Measurements from ENCODE around the gene CABLES2.

The CABLES2 gene

GRCh38 chr20:62430311-62430853 is 23.3 kb upstream of the CABLES2 start:
- TF ChIP-seq RAD21 (IDR thresholded peaks at IDR 0.05; ENCODE audit: low read depth) (no peak), FOXM1 (IDR thresholded peaks at IDR 0.05; ENCODE audit: borderline replicate concordance, low read depth) (no peak), MAX (IDR thresholded peaks at IDR 0.05) (no peak), EP300 (IDR thresholded peaks at IDR 0.05; ENCODE audit: borderline replicate concordance) (no peak), YY1 (IDR thresholded peaks at IDR 0.05; ENCODE audit: low read depth) (no peak), CREB1 (IDR thresholded peaks at IDR 0.05; ENCODE audit: low read depth) (no peak), ZBTB7A (IDR thresholded peaks at IDR 0.05; ENCODE audit: low read depth) (no peak), REST (IDR thresholded peaks at IDR 0.05; ENCODE audit: low read depth) (no peak), TEAD4 (IDR thresholded peaks at IDR 0.05) (no peak), CEBPB (IDR thresholded peaks at IDR 0.05) (no peak), TCF12 (IDR thresholded peaks at IDR 0.05; ENCODE audit: low read depth) (no peak), EGR1 (IDR thresholded peaks at IDR 0.05) (no peak), NFIC (IDR thresholded peaks at IDR 0.05) (no peak), TAF1 (IDR thresholded peaks at IDR 0.05; ENCODE audit: low read depth) (no peak)
- TF ChIP-seq, protein P1, sequence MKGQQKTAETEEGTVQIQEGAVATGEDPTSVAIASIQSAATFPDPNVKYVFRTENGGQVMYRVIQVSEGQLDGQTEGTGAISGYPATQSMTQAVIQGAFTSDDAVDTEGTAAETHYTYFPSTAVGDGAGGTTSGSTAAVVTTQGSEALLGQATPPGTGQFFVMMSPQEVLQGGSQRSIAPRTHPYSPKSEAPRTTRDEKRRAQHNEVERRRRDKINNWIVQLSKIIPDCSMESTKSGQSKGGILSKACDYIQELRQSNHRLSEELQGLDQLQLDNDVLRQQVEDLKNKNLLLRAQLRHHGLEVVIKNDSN (IDR thresholded peaks at IDR 0.05), result no peak

GRCh38 chr20:62429455-62430310 is 22.6 kb upstream of the CABLES2 start:
- TF ChIP-seq YY1 (IDR thresholded peaks at IDR 0.05; ENCODE audit: low read depth), result no peak
- TF ChIP-seq CEBPB (IDR thresholded peaks at IDR 0.05), result no peak
- TF ChIP-seq FOXM1 (IDR thresholded peaks at IDR 0.05; ENCODE audit: borderline replicate concordance, low read depth), result no peak
- TF ChIP-seq ZBTB7A (IDR thresholded peaks at IDR 0.05; ENCODE audit: low read depth), result no peak

DNA sequence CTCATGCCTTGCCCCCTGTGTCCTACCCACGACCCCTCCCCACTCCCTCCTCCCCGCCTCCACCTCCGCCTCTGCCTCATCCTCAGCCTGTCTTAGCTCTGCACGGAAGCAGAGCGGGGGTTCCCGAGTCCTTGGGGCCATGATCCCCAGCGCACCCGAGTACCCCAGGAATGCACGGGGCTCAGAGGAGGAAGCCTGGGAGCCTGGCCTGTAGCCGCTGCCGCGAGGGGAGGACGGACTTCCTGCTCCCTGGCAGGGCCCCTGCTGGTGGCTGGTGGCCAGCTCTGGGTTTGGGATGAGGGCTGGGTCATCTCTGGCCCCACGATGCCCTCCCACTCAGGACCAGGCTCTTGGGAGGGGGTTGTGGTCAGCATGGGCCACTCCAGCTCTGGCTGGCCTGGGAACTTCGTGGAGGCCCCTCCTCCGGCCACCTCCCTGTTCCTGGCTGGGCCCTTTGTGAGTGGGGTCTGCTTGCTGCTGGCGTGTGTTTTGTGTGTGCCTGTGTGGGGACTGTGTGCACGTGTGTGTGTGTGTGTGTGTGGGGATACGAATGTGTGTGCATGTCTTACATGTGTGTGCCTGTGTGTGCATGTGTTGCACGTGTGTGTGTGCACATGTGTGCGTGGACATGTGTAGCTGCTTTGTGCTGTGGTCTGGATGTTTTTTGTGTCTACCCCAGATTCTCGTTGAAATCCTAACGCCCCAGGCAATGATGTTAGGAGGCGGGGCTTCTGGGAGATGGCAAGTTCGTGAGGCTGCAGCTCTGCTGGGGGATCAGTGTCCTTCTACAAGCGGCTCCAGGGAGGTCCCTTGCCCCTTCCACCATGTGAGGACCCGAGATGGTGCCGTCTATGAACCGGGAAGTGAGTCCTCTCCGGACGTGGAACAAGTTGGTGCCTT is 21.6 kb upstream of the CABLES2 start:
- no peak for TF ChIP-seq FOXM1 (IDR thresholded peaks at IDR 0.05; ENCODE audit: borderline replicate concordance, low read depth)
- TF ChIP-seq REST (IDR thresholded peaks at IDR 0.05; ENCODE audit: low read depth), result no peak
- no peak for TF ChIP-seq RAD21 (IDR thresholded peaks at IDR 0.05; ENCODE audit: low read depth)
- no peak for TF ChIP-seq MAX (IDR thresholded peaks at IDR 0.05)
- no peak for TF ChIP-seq CREB1 (IDR thresholded peaks at IDR 0.05; ENCODE audit: low read depth)
- no peak for TF ChIP-seq EGR1 (IDR thresholded peaks at IDR 0.05)
- no peak for TF ChIP-seq TEAD4 (IDR thresholded peaks at IDR 0.05)
- TF ChIP-seq TCF12 (IDR thresholded peaks at IDR 0.05; ENCODE audit: low read depth), result no peak
- TF ChIP-seq TAF1 (IDR thresholded peaks at IDR 0.05; ENCODE audit: low read depth), result no peak
- no peak for TF ChIP-seq ZBTB7A (IDR thresholded peaks at IDR 0.05; ENCODE audit: low read depth)
- TF ChIP-seq CEBPB (IDR thresholded peaks at IDR 0.05), result no peak
- TF ChIP-seq NFIC (IDR thresholded peaks at IDR 0.05), result no peak
- no peak for TF ChIP-seq YY1 (IDR thresholded peaks at IDR 0.05; ENCODE audit: low read depth)
- TF ChIP-seq EP300 (IDR thresholded peaks at IDR 0.05; ENCODE audit: borderline replicate concordance), result no peak
- TF ChIP-seq, protein P1 (IDR thresholded peaks at IDR 0.05), result no peak

GRCh38 chr20:62428002-62428372 is 20.9 kb upstream of the CABLES2 start:
- TF ChIP-seq CREB1 (IDR thresholded peaks at IDR 0.05; ENCODE audit: low read depth), result no peak
- TF ChIP-seq TCF12 (IDR thresholded peaks at IDR 0.05; ENCODE audit: low read depth), result no peak
- no peak for TF ChIP-seq ZBTB7A (IDR thresholded peaks at IDR 0.05; ENCODE audit: low read depth)
- no peak for TF ChIP-seq YY1 (IDR thresholded peaks at IDR 0.05; ENCODE audit: low read depth)
- TF ChIP-seq TEAD4 (IDR thresholded peaks at IDR 0.05), result no peak
- no peak for TF ChIP-seq TAF1 (IDR thresholded peaks at IDR 0.05; ENCODE audit: low read depth)
- no peak for TF ChIP-seq MAX (IDR thresholded peaks at IDR 0.05)
- TF ChIP-seq RAD21 (IDR thresholded peaks at IDR 0.05; ENCODE audit: low read depth), result no peak
- TF ChIP-seq, protein P1 (IDR thresholded peaks at IDR 0.05), result no peak
- no peak for TF ChIP-seq EP300 (IDR thresholded peaks at IDR 0.05; ENCODE audit: borderline replicate concordance)
- TF ChIP-seq CEBPB (IDR thresholded peaks at IDR 0.05), result no peak
- TF ChIP-seq NFIC (IDR thresholded peaks at IDR 0.05), result no peak
- no peak for TF ChIP-seq REST (IDR thresholded peaks at IDR 0.05; ENCODE audit: low read depth)
- TF ChIP-seq FOXM1 (IDR thresholded peaks at IDR 0.05; ENCODE audit: borderline replicate concordance, low read depth), result no peak
- no peak for TF ChIP-seq EGR1 (IDR thresholded peaks at IDR 0.05)
